GM18526 (cell line): ENCODE data around the gene APRT.

ENCODE experiments used
- POLR2A ChIP-seq: IDR thresholded peaks from 3 replicates; pipeline ENCODE4 v1.6.1; 2011; ENCODE audit not compliant: insufficient read length; ENCODE audit errors: extremely low read depth

Gene APRT

GRCh38 chr16:88769617-88770460, 41.9 kb downstream of the APRT start:
- TF ChIP-seq POLR2A: no peak

GRCh38 chr16:88768071-88768783, 43.5 kb downstream of the APRT start:
- TF ChIP-seq POLR2A: no peak

GRCh38 chr16:88767546-88768070, 44.1 kb downstream of the APRT start:
- TF ChIP-seq POLR2A: no peak

GRCh38 chr16:88766975-88767374, 44.8 kb downstream of the APRT start:
- no peak for TF ChIP-seq POLR2A

GRCh38 chr16:88764913-88765349, 46.8 kb downstream of the APRT start:
- no peak for TF ChIP-seq POLR2A

GRCh38 chr16:88764080-88764479, 47.6 kb downstream of the APRT start:
- no peak for TF ChIP-seq POLR2A

- no peak for TF ChIP-seq POLR2A
Measured at GRCh38 chr16:88763502-88764053, 48.1 kb downstream of the APRT start.

- TF ChIP-seq POLR2A: no peak
Measured at GRCh38 chr16:88762941-88763340, 48.8 kb downstream of the APRT start.

GRCh38 chr16:88762258-88762870, 49.4 kb downstream of the APRT start:
- TF ChIP-seq POLR2A: no peak

GRCh38 chr16:88761830-88762229, 49.9 kb downstream of the APRT start:
- TF ChIP-seq POLR2A: no peak

- TF ChIP-seq POLR2A: no peak
Measured at GRCh38 chr16:88761143-88761534, 50.6 kb downstream of the APRT start.

- TF ChIP-seq POLR2A: no peak
Measured at GRCh38 chr16:88760424-88761142, 51.1 kb downstream of the APRT start.

GRCh38 chr16:88759976-88760350, 51.8 kb downstream of the APRT start:
- TF ChIP-seq POLR2A: no peak
